IPS-NIHi11 (cell line): Measurements from ENCODE around the gene MFRP.

ENCODE experiments used
- DNase-seq: peaks from one replicate; pipeline ENCODE4 v3.0.0; 2012; ENCODE audit warnings: mixed read lengths, low spot score

Gene MFRP

GRCh38 chr11:119359365-119360214 lies 13.1 kb upstream of the MFRP start:
- no peak for DNase-seq

DNA sequence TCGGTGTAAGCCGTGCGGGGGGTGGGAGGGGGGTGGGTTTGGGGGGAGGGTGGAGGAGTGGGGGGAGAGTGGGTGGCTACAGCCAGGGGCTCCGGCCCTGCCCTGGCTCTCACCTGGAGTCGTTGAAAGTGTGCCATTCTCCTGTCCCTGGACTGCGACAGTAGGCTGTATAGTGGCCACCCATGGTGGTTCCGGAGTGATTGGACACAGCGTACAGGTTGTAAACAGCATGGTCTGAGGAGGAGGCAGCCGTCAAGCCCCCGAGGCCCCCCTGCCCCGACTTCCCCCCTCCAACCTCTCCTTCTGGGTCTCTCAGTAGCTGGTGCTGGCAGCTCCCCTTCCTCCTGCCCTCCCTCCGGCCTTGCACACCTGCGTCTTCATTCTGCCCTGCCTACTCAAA lies 10.6 kb upstream of the MFRP start:
- no peak for DNase-seq

DNA sequence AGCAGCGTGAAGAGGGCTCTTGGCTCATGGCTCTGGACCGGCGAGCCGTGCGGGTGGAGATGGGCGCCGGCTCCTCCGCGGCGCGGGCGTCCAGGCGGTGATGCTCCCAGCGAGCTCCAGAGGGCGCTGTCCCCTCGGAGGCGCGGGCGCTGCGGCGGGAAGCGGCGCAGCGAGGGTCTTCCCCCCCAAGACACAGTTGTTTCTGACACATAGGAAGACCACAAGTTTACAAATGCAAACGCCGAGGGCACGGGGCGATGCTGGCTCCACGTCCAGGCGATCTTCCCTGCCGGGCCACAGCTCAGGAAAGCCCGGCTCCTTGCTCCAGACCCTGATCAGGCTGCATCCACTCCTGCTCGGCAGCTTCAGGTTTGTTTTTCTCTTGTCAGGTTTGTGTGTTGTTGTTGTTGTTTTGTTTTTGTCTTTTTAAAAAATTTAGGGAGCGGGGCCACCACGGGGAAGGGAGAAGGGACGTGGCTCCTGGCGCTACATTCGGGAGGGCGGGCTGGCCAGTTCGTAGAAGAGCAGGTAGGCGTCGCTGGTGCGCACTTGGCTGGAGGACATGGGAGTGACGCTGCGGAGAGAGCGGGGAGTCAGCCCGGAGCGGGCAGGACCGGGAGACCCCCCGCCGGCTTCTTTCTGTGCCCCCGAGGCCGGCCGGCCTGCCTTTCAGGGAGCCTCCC lies 10.0 kb upstream of the MFRP start:
- DNase-seq = peak; percentile 94

DNA sequence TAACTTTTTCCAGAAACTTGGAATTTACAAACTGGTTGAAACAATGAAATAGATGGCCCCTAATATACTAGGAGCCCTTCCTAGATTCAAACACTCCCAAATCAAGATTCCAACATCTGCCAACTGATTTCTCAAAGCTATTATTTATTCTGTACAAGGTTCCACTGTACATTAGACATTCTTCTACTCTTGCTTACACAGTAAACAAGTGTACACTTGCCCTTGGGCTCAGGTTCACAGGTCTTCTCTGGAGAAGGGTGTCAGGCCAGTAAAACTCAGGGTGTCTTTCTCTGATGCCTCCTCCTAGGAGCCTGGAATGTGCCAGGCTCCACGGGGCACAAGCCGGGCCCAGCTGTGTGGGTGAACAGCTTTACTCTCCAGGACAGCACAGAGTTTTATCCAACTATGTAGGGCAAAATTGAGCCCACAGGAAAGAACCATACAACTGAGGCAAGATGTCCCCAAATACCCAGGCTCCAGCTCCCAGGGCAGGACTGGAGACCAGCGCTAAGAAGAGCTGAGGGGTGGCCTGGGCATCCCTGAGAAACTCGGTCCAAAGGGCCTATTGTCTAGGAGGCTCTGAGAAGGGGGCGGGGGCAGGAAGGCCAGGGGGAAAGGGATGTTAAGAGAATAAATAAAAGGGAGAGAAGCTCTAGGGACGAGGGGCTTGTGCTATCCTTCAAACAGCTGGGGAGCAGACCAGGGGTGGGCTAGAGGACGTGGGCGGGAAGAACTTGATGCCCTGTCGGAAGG lies 8.8 kb upstream of the MFRP start:
- DNase-seq = no peak

- DNase-seq = peak; percentile 58
Measured at GRCh38 chr11:119352857-119353260, 6.4 kb upstream of the MFRP start.

DNA sequence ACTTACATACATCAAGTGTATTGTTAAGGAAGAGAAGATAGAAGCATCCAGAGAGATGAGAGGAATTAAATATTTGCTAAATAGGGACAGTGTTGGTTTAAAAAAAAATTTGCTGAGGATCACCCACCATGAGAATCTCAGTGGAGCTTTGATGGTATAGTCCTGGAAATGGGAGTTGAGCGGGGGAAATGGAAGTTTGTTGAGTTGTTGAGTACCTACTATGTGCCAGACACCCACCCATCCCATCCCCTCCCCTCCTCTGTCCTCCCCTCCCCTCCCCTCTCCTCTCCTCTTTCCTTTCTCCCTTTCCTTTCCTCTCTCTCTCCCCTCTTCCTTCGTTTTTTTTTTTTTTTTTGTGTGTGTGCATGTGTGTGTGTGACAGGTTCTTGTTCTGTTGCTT lies 4.7 kb upstream of the MFRP start:
- DNase-seq = no peak

DNA sequence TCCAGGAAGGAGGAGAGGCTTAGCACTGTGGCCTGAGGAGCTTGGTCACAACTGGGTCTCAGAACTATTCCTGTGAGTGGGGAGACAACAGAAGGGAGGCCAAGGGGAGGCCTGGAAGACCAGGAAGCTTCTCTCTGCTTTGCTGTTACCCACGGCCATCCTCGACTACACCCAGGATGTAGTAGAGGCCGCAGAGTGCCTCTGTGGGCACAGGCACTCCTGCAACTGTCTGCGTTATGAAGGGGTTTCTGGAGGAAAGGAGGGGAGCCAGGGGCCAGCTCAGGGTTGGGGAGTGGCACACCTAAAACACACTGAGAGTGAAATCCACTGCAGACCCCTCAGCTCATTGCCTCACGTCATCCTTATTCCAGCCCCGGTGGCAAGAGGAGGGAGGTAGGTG lies 3.8 kb upstream of the MFRP start:
- DNase-seq = no peak

- no peak for DNase-seq
Measured at GRCh38 chr11:119347940-119348605, 1.6 kb upstream of the MFRP start.

- DNase-seq = no peak
Measured at GRCh38 chr11:119347242-119347641, 737 bp upstream of the MFRP start.

GRCh38 chr11:119345685-119346084 lies 820 bp downstream of the MFRP start:
- no peak for DNase-seq

DNA sequence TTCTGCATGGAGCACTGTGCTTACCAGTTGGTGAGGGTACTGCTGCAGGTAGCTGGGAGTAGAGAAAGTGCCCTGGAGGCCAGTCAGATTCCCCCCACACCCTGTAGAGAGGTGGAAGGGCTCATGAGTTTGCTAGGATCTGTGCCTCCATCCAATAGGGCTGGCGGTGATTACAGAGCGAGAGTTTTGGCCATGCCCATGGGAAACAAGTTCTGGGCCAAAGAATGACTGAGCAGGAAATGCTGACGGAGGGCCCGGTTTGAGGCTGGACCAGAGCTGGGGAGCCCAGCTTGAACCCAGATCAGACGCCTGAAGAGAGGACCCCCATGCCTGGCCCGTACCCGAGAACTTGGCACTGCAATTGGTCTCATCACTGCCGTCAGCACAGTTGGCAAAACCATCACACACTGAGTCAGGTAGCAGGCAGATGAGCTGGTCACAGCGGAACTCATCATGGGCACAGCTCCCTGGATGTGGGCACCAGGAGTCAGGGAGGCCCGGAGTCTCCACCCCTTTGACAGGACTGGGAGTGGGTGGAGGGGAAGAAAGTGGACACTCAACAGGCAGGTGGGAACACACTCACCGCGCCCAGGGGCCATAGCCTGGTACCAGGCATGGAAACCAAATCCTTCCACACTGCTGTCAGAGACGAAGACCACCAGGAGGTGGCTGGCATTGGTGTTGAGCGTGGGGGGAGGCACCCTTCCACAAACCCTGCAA lies 2.1 kb downstream of the MFRP start:
- DNase-seq = no peak

GRCh38 chr11:119343726-119344125 lies 2.8 kb downstream of the MFRP start:
- DNase-seq = no peak

GRCh38 chr11:119342362-119343130 lies 4.0 kb downstream of the MFRP start:
- DNase-seq = no peak

GRCh38 chr11:119342023-119342300 lies 4.5 kb downstream of the MFRP start:
- DNase-seq = no peak

GRCh38 chr11:119341222-119342022 lies 5.1 kb downstream of the MFRP start:
- DNase-seq = peak; percentile 48

- peak; percentile 56 for DNase-seq
Measured at GRCh38 chr11:119340335-119341221, 5.9 kb downstream of the MFRP start, which contains the start of gene C1QTNF5. Gene C1QTNF5, minus strand, starts transcription at chr11:119340883. Its CDS starts 486 bp downstream, at chr11:119340397.

- DNase-seq = peak; percentile 89
Measured at GRCh38 chr11:119339589-119340334, 6.7 kb downstream of the MFRP start.

- no peak for DNase-seq
Measured at GRCh38 chr11:119338965-119339588, 7.4 kb downstream of the MFRP start.
